GM12872 (cell line): ENCODE results near the gene SNAPC1.
A peak's percentile ranks its signal among the peaks of the same experiment; 100 is the strongest.

Source experiments
- CTCF ChIP-seq: IDR thresholded peaks from 3 replicates; pipeline ENCODE4 v1.5.1; 2011; ENCODE audit warnings: low read depth, mild to moderate bottlenecking, low read length, moderate library complexity; ENCODE audit not compliant: insufficient read depth

SNAPC1 gene

GRCh38 chr14:61720741-61721140 is 41.5 kb upstream of the SNAPC1 start:
- no peak for TF ChIP-seq CTCF

- no peak for TF ChIP-seq CTCF
Measured at GRCh38 chr14:61724133-61724532, 38.1 kb upstream of the SNAPC1 start.

GRCh38 chr14:61726778-61727658 is 35.2 kb upstream of the SNAPC1 start:
- TF ChIP-seq CTCF = no peak

GRCh38 chr14:61730756-61731373 is 31.4 kb upstream of the SNAPC1 start:
- peak; percentile 19; the same call in 1 of the 3 replicates for TF ChIP-seq CTCF

- TF ChIP-seq CTCF = no peak
Measured at GRCh38 chr14:61733972-61734371, 28.2 kb upstream of the SNAPC1 start.

- TF ChIP-seq CTCF = no peak
Measured at GRCh38 chr14:61736751-61737150, 25.5 kb upstream of the SNAPC1 start.

- TF ChIP-seq CTCF = no peak
Measured at GRCh38 chr14:61737915-61738314, 24.3 kb upstream of the SNAPC1 start.
